G401.6 (cell line): Measurements from ENCODE around the gene ABCA10.
"Not testable (repeated sequence)": the region's sequence is repeated elsewhere in the genome, so short reads cannot be mapped to it uniquely, and the experiment has no call there.

Experiments used
- FAIRE-seq: peaks from 2 replicates; lab custom pipeline; 2012; peaks lifted over from hg19 to GRCh38; lab: Jason Lieb, UNC

Gene ABCA10

DNA sequence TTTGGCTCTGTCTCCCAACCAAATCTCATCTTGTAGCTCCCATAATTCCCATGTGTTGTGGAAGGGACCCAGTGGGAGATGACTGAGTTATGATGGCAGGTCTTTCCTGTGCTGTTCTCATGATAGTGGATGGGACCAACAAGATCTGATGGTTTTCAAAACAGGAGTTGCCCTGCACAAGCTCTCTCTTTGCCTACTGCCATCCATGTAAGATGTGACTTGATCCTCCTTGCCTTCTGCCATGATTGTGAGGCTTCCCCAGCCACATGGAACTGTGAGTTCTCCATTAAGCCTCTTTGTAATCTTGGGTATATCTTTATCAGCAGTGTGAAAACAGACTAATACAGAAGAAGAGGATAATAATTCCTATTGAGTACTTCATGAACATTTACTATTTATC is 60.0 kb downstream of the ABCA10 start:
- FAIRE-seq, result not testable (repeated sequence)

DNA sequence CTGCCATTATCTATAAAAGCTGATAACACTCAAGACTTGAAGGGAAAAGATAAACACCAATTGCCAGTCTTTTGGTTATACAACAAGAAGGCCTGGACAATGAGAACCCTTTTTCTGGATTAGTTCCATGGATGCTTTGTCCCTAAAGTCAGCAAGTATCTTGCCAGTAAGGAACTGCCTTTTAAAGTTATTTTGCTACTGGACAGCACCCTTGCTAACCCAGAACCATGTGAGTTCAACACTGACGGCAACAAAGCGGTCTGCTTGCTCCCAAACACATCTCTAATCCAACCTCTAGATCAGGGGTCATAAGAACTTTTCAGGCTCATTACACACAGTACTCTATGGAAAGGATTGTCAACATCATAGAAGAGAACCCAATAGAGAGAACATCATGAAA is 61.7 kb downstream of the ABCA10 start:
- FAIRE-seq, result no peak

DNA sequence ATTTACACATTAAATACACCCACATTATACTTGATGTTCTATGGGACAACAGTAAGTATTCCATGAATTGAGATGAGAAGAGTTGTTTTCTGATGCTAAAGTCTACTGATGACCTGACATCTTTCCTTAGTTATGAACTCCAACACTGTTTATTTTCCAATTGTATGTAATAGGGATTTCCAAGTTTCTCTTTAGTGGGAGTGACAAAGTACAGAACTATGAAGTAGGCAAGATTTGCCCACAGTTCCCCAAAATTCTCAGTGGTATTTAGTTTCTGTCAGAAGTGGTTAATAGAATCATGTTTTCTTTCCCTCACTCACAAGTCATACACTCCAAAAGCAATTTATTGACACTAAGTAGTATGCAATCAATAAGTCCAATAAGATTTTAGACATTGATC is 64.4 kb downstream of the ABCA10 start:
- FAIRE-seq, result no peak

DNA sequence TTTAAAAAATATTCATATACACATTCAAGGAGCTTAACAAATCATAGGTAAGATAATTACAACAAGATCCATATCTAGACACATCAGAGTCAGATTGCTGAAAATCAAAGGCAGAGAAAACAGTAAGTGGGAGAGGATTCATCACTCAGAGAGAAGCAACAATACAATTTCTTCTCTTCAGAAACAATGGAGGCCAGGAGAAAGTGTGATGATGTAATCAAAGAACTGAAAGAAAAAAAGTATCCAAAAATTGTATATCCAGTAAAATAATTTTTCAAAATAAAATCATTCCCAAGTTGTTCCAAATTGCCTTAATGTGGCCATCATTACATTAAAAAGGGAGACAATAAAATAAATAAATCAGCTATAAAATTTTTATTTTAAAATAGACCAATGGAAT is 69.2 kb downstream of the ABCA10 start:
- FAIRE-seq, result no peak

DNA sequence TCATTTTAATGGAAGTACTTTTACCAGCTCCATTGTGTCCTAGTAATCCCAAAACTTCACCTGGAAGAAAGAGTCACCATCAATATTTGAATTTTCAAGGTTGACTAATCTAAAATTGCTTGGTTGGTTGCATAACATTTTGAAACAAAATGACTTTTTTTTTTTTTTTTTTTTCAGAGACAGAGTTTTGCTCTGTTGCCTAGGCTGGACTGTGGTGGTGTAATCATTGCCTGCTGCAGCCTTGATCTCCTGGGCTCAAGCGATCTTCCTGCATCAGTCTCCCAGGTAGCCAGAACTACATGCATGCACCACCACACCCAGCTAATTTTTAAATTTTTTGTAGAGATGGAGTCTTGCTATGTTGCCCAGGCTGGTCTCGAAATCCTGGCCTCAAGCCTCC is 74.4 kb downstream of the ABCA10 start:
- no peak for FAIRE-seq

DNA sequence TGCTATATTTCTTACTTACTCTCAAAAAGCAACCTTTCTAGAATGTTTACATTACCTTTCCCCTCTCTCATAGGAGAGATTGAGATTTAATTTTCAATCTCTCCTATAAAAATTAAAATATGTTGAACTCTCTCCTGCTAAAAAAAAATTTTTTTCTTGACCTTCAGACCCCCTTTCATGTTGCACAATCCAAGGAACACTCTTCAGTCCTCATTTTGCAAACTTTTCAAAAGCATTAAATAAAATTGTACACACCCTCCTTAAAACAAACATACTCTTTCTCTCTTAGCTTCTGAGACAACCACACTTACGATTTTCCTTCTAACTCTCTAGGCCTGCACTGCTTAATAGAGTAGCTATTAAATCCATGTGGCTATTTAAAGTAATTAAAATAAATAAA is 78.3 kb downstream of the ABCA10 start:
- FAIRE-seq, result no peak

DNA sequence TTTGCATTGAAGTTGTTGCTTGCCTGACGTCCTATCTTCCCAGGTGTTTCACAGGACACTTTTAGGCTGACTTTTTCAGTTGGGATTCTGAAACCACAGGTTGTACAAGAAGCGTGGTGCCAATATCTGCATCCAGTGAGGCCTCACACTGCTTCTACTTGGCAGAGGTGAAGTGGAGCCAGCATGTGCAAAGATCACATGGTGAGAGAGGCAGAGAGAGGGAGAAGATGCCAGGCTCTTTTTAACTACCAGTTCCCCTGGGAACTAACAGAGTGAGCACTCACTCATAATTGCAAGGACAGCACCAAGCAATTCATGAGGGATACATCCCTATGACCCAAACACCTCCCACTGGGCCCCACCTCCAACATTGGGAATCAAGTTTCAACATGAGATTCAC is 81.2 kb downstream of the ABCA10 start:
- FAIRE-seq, result no peak

DNA sequence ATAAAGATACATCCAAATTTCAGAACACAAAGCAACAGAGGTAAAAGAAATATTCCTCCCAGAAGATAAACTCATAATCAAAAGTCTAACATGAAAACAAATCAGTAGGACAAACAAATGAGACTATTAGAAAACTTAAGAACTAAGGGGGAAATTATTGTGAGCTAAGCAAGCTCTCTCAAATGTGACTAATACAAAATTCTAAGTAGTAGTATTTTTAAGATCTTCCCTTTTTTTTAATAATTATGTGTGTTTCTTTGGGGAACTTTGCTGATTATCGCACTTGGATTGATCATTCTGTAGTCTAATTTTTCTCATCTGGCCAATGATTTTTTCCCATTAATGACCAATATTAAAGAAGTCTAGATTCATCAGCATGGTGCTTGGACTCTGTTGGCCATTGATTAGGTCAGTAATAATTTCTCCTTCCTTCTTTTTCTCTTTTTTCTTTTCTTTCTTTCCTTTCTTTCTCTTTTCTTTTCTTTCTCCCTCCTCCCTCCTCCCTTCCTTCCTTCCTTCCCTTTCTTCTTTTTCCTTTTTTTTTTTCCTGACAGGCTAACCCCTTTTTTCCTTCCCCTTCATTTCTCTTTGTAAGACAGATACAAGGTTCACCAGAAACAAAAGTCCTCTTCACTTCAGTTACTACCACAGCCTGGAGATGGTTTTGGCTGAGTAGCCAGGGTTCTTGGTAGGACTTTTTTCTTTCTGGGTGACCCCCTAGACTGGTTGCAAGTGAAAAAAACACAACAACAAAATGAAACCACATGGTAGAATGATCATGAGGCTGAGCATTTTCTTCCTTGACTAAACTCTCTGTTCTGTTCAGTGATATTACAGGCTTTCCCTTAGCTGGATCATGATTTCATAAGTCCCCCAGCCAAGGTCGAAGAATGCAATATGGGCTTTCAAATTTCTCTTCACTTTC is 84.0 kb downstream of the ABCA10 start:
- no peak for FAIRE-seq

DNA sequence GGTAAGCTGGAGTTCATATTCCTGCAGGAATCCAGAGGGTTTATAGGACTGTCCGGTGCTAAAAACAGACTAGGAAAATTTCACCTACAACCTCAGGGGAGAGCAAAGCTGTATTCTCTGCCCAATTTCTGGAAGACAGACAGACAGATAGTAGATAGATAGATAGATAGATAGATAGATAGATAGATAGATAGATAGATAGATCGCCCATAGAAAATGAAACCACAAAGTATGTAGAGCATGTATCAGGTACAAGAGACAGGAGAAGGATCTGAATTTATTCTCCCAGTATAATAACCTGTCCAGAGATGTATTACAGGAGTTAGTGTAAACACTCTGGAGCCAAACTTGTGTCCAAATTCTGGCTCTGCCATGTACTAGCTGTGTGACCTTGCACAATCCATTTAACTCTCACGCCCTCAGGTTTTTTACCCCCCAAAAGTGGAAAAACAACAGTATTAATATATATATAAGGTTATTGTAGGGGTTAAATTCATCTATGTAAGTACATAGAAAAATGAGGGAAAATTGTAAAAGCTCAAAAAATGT is 84.9 kb downstream of the ABCA10 start:
- no peak for FAIRE-seq

DNA sequence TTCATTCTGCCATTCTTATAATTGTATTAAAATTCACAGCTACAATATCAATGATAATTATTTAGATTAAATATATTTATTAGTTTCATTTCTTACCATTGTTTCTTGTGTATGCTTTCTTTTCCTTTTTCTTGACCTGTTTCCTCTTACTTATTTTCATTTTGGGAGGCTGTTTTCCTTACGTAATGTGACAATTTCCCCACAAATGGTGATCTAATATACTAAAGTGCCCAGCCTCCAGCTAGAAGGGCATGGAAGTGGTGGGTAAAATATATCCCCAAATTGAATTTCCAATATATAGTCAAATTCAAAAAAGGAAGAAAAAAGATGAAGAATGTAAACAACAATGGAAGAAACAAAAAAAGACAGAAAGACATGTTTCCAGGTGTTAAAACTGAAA is 85.5 kb downstream of the ABCA10 start:
- no peak for FAIRE-seq

DNA sequence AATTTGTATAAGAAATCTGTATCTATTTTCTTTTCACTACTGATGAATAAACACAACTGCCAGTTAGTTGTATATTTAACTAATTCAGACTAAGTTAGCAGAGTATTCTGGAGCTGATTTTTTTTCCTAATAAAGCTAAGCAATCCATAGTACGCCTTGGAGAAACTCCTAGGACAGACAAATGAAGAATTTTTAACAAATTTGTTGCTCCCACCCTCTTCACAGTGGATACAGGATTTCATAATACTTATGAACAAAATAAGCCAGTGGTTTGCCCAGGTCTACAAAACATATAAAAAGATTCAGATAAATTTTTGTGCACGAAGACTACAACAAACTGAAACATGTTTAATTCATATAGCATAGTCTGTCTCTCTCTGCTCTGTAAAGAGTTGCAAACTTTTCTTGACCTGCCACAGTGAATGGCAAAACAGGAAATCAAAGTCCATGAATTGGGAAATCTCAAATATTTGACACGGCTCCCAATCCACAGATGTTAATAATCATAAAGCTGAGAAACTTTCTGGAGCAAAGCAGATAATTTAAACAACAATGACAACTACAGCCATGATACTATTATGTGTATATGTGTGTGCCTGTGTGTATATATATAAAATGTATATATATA is 86.3 kb downstream of the ABCA10 start:
- FAIRE-seq, result no peak

DNA sequence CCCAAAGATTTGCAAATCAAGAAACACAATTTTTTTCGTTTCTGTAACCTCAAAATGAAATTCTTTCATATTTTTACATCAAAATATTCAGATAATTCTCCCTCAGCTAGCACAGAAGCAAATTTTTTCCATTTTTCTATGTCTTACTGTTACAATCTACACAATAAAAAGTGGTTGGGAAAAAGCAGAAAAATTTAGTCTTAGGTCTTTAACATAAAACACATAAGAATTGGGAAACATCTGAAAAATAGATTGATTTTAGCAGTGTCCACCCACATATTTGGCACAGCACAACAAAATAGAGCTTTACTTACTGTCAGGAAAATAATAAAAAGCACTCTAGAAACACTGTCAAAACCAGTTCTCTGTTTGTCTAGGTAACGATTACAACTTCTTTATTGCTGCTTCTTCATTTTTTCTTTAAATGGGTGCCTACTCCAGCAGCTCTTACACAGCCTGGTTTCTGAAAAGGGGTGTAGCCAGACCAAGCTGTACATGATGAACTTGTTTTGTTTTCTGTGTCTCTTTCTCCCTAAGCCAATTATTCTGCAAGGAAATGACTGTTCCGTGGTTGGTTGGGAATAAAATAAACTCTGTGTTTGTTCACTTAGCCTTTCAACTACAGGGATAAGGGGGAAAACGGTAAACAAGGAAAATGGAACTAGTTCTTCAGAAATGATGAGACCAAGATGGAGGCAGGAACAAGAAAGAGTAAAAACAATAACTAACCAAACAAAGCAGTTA is 87.0 kb downstream of the ABCA10 start, which contains the start of gene ABCA6:
Gene ABCA6, minus strand, starts transcription at position 465 of the 744 bp plus-strand sequence. CDS start 1,192 bp downstream, outside the sequence.
- FAIRE-seq, result no peak

DNA sequence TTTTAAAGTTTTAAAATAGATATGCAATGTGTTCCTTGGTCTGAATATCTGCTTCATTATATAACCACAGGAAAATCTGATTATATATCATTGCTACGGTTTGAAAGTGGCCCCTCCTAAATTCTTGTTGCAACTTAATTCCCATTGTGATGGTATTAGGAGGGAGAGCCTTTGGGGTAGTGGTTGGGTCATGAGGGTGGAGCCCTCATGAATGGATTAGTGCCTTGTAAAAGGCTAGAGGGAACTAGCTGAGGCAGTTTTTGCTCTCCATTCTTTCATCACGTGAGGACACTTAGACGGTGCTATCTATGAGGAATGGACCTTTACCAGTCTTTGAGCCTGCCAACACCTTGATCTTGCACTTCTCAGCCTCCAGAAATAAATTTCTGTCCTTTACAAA is 94.5 kb downstream of the ABCA10 start:
- no peak for FAIRE-seq

DNA sequence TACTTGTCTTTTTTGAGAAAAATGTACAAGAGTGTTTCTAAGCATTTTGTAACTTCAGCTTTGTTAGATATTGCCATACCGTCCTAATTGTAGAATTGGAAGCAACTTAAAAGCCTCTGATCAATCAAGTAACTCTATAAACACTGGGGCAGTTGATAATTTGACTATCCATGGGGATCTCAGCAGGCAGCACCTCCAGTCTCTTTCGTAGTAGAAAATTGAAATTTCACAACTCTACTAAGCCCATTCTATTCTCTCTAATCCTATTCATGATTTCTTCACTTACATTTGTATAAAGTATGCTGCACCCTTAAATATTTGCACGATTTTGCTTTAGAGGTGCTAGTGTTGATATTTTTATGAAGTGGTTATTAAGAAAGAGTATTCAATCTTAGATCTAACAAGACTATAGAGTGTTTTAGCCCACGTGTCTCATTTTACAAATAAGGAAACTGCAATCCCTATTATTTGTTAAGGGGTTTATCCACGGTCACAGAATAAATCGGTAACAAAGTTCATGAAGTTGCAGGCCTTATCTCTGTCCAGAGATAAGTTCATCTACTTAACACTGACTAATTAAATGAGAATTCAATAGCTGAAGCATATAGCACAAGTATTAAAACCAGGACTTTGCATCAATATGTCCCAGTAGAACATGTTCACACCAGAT is 97.9 kb downstream of the ABCA10 start:
- FAIRE-seq, result no peak

DNA sequence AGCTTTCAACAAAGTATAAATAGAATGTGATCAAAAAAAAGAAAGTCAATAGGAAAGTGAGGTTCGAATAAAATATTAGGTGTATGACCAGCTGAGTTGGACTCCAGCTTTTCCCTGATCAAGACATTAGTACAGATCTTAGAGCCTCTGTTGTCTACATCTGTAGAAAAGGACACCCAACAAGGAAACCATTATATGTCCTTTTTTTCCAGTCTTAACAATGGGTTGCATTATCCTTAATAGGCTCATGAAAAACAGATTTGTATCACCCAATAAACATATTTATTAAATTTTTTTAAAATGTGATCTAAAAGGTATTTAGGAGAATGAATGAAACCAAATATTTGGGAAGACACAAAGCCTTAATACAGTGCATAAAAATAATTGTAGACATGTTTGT is 105.0 kb downstream of the ABCA10 start:
- no peak for FAIRE-seq

DNA sequence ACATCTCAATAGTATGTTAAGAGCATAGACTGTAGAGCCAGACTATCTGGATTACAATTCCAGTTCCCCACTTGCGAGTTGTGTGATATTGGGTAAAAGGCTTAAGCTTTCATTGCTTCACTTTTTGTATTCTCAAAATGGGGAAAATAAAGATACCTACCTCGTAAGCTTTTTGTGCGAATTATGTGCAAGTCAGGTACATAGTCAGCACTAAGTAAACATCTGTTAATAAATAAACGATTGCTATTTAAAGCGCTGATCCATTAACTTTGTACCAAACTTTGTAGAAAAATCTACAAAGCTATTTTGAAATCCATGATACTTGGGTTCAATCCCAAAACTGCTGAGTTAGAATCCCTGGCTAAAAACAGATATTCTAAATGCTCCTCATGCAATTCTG is 106.6 kb downstream of the ABCA10 start:
- FAIRE-seq, result no peak

DNA sequence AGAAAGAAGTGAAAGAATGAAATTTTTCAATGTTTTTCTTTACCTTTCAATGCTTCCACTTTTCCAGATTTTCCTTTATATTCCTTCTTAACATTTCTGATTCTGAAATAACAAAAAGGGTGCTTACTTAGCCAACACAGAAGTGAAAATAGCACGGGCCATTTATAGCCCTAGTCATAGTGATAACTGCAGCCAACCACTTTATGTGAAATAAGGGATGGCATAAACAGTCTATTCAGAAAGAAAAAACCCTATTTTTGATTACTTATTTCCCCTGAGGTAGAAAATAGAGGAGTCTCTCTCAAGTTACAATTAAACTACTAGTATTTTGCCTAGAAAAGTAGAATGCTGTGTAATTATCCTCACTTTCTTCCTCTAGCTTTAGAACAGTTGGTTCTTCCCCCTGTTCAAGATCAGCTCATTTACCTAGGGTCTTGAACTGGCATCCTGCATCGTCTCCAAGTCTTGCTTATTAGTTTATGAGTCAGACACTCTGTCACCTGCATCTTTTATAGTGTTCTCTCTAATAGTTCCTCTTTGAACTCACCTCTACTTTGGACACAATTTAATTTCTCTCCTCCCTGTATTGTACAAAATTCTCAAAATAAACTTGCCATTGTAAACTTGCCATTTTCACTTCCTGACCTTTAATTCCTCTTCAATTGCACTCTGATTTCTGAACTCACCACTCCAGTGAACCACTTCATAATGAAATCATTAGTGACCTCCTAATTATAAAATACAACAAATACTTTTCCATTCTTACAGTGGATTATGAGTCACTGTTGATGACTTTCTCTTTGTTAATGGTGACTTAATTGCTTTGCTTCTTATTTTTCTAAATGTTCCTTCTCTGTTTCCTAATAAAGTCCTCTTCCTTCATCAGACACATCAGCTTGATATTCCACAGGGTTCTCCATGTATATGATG is 110.5 kb downstream of the ABCA10 start:
- FAIRE-seq, result no peak

DNA sequence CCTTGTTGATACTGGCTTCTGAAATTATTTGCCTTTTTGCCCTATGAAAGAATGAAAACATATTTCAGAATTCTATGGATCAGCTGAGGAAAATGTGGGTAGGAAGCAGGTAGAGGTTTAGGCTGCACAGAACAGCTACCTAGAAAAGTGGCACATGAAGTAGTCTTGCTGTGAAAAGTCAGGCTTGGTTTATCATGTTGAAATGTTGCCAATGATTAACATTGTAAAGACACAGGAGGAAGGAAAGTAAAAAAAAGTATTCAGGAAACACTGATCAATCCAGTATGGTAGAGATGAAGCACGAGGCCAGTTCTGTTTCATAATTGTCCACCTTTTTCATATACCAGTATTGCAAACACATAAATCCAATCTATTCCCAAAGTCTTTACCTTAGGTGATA is 116.8 kb downstream of the ABCA10 start:
- no peak for FAIRE-seq

DNA sequence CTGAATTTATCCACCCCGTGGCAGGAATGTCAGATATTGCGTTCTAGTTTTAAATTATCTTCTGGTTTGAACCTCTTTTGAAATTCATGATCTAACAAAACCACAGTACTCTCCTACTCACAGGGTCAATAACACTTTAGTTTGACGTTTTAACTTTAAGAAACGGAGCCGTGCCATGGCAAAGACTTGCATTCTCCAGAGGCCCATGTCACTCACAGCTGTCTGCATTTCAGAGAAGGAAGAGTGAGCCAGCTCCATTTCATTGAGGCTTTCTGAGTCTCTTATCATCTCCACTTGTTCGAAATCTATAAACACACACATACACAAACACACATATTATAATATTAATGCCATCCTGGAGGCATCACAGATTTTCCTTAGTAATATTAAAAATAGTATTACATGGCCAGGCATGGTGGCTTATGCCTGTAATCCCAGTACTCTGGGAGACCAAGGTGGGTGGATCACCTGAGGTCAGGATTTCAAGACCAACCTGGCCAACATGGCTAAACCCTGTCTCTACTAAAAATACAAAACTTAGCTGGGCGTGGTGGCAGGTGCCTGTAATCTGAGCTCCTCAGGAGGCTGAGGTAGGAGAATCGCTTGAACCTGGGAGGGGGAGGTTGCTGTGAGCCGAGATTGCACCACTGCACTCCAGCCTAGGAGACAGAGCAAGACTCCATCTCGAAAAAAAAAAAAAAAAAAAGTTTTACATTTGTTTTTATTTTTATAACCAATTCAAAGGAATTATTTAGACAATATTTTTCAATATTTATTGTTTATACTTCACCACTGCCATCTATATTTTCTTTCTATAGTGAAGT is 122.5 kb downstream of the ABCA10 start:
- FAIRE-seq, result no peak
